SK-N-SH (cell line): ENCODE results near the gene WDR86. TPM values are rescaled to one million over a fixed set of nuclear protein-coding genes. Genes with fewer than 3 reads are reported as not detected.

Experiments used
- CTCF ChIA-PET: fragments of 300-600, 350-600 bp; formaldehyde crosslinking; extraction: SDS; loops from one replicate; lab custom pipeline; 2021; lab: Yijun Ruan, JAX
- POLR2A ChIA-PET: fragments of 350-600 bp; sonication (Branson Sonifier 250); formaldehyde crosslinking; extraction: SDS; loops from one replicate; lab custom pipeline; 2020; ENCODE audit warnings: antibody characterized with exemption, inconsistent platforms; lab: Yijun Ruan, JAX
- DNase-seq: peaks from one replicate; pipeline ENCODE4 v3.0.0; 2012
- H2AFZ ChIP-seq: fragments of 200-600 bp; sonication (generic); 2 replicates; pipeline ENCODE4 v1.8.1; 2016; ENCODE audit warnings: antibody characterized with exemption, mild to moderate bottlenecking, low read depth
- H3F3A ChIP-seq: fragments of 200-600 bp; sonication (generic); replicated peaks from 2 replicates; pipeline ENCODE3; 2016; ENCODE audit warnings: antibody characterized with exemption, mild to moderate bottlenecking; ENCODE audit not compliant: insufficient read depth
- H3K27ac ChIP-seq, 2 experiments: fragments of 200-500 bp in 1 of 2; fragments of 200-600 bp in 1 of 2; sonication (Bioruptor generic) in 1 of 2; sonication (generic), shearing (Covaris generic) in 1 of 2; 2 replicates each; pipeline versions ENCODE4 v1.5.1 to v1.6.1; 2014 to 2016; ENCODE audit warnings: low read depth in 2 of 2, inconsistent platforms in 1 of 2, low read length in 1 of 2, mild to moderate bottlenecking in 1 of 2, mixed read lengths in 1 of 2
- H3K27me3 ChIP-seq: fragments of 200-600 bp; sonication (generic), shearing (Covaris generic); 2 replicates; pipeline ENCODE4 v1.6.1; 2016; ENCODE audit warnings: mixed run types; ENCODE audit not compliant: insufficient read depth
- H3K36me3 ChIP-seq, 2 experiments: fragments of 200-500 bp in 1 of 2; fragments of 200-600 bp in 1 of 2; sonication (Bioruptor generic) in 1 of 2; sonication (generic) in 1 of 2; replicated peaks in 1 of 2; 2 replicates each; pipeline versions ENCODE3 to v1.5.1; 2014 to 2016; ENCODE audit warnings: low read length in 1 of 2, mild to moderate bottlenecking in 1 of 2; ENCODE audit not compliant: insufficient read depth in 2 of 2, control insufficient read depth in 1 of 2
- H3K4me1 ChIP-seq, 2 experiments: fragments of 200-500 bp in 1 of 2; fragments of 200-600 bp in 1 of 2; sonication (Bioruptor generic) in 1 of 2; sonication (generic), shearing (Covaris generic) in 1 of 2; 2 replicates each; pipeline versions ENCODE4 v1.5.1 to v1.6.1; 2014 to 2016; ENCODE audit warnings: low read depth in 1 of 2, low read length in 1 of 2, mixed run types in 1 of 2; ENCODE audit not compliant: insufficient read depth in 2 of 2, control insufficient read depth in 1 of 2
- H3K4me2 ChIP-seq: fragments of 200-600 bp; sonication (generic), shearing (Covaris generic); 2 replicates; pipeline ENCODE4 v1.6.1; 2017; ENCODE audit warnings: mixed run types
- H3K4me3 ChIP-seq, 2 experiments: fragments of 200-500 bp in 1 of 2; fragments of 200-600 bp in 1 of 2; sonication (Bioruptor generic) in 1 of 2; sonication (generic), shearing (Covaris generic) in 1 of 2; 2 replicates each; pipeline versions ENCODE4 v1.5.1 to v1.8.1; 2014 to 2016; ENCODE audit warnings: low read depth in 2 of 2, inconsistent platforms in 1 of 2, low read length in 1 of 2, mild to moderate bottlenecking in 1 of 2, mixed read lengths in 1 of 2, moderate library complexity in 1 of 2
- H3K79me2 ChIP-seq: fragments of 200-600 bp; sonication (generic); 2 replicates; pipeline ENCODE4 v1.8.1; 2017; ENCODE audit warnings: mild to moderate bottlenecking; ENCODE audit not compliant: insufficient read depth
- H3K9ac ChIP-seq: fragments of 200-600 bp; sonication (generic); 2 replicates; pipeline ENCODE4 v1.6.1; 2017; ENCODE audit warnings: mixed run types
- H3K9me2 ChIP-seq: fragments of 200-600 bp; sonication (generic); 2 replicates; pipeline ENCODE4 v1.6.1; 2017; ENCODE audit warnings: mixed run types
- H3K9me3 ChIP-seq: fragments of 200-600 bp; sonication (generic); 2 replicates; pipeline ENCODE4 v1.6.1; 2017; ENCODE audit warnings: mixed run types, mild to moderate bottlenecking, moderate library complexity
- H4K20me1 ChIP-seq: fragments of 200-600 bp; sonication (generic); 2 replicates; pipeline ENCODE4 v1.6.1; 2017; ENCODE audit warnings: mild to moderate bottlenecking, mixed run types; ENCODE audit not compliant: insufficient read depth
- EZH2phosphoT487 ChIP-seq: fragments of 200-600 bp; sonication (generic); IDR thresholded peaks from 2 replicates; pipeline ENCODE4 v1.6.1; 2017; ENCODE audit warnings: low read depth, mixed run types, mild to moderate bottlenecking, antibody characterized with exemption, moderate library complexity, borderline replicate concordance
- FOSL2 ChIP-seq: IDR thresholded peaks from 2 replicates; pipeline ENCODE4 v1.4.0; 2012; ENCODE audit warnings: low read depth, mild to moderate bottlenecking, moderate library complexity, borderline replicate concordance
- FOXM1 ChIP-seq: IDR thresholded peaks from 2 replicates; pipeline ENCODE4 v1.4.0; 2012; ENCODE audit warnings: low read depth, mild to moderate bottlenecking
- GABPA ChIP-seq: IDR thresholded peaks from 2 replicates; pipeline ENCODE4 v1.4.0; 2012; ENCODE audit warnings: low read depth, mild to moderate bottlenecking
- MEF2A ChIP-seq: IDR thresholded peaks from 2 replicates; pipeline ENCODE4 v1.4.0; 2012; ENCODE audit warnings: low read depth, borderline replicate concordance
- NFIC ChIP-seq: IDR thresholded peaks from 2 replicates; pipeline ENCODE4 v1.4.0; 2012; ENCODE audit warnings: borderline replicate concordance
- NRF1 ChIP-seq: IDR thresholded peaks from 2 replicates; pipeline ENCODE4 v1.6.1; 2012; ENCODE audit warnings: low read depth, mild to moderate bottlenecking, low read length
- RXRA ChIP-seq: IDR thresholded peaks from 2 replicates; pipeline ENCODE4 v1.4.0; 2012; ENCODE audit warnings: low read depth, mild to moderate bottlenecking, borderline replicate concordance
- TAF1 ChIP-seq: IDR thresholded peaks from 2 replicates; pipeline ENCODE4 v1.6.1; 2012; ENCODE audit warnings: low read depth, mild to moderate bottlenecking, low read length, moderate library complexity, borderline replicate concordance
- TCF12 ChIP-seq: IDR thresholded peaks from 2 replicates; pipeline ENCODE4 v1.4.0; 2012
- USF1 ChIP-seq: IDR thresholded peaks from 2 replicates; pipeline ENCODE4 v1.4.0; 2012; ENCODE audit warnings: low read depth, borderline replicate concordance
- YY1 ChIP-seq: IDR thresholded peaks from 2 replicates; pipeline ENCODE4 v1.4.0; 2012; ENCODE audit warnings: low read depth, mild to moderate bottlenecking
- ZBTB33 ChIP-seq: IDR thresholded peaks from 2 replicates; pipeline ENCODE4 v1.4.0; 2012; ENCODE audit warnings: low read depth, borderline replicate concordance
- WGBS: methylation state at CpG from one replicate; pipeline ENCODE4 v1.1.6; 2017; ENCODE audit warnings: low lambda C conversion rate; 5-methylcytosine and 5-hydroxymethylcytosine counted together
- polyA plus RNA-seq, 3 experiments: library from polyadenylated mRNA; depleted of rRNA; stranded (reverse); fragments of >200 nt; gene quantifications; 2 replicates each; pipeline ENCODE4 v1.2.3, GENCODE V29; 2012
- TF ChIP-seq, protein P1 (sequence below): IDR thresholded peaks from 2 replicates; pipeline ENCODE4 v1.4.0; 2012; ENCODE audit warnings: low read depth

Gene WDR86
- polyA plus RNA-seq, 1 of the 3 experiments (the other 2 are of a cell fraction), result 1.0 TPM

GRCh38 chr7:151396328-151396970, 13.4 kb downstream of the WDR86 start:
- TF ChIP-seq YY1 (no peak), GABPA (no peak), TAF1 (no peak), NRF1 (no peak), USF1 (no peak), RXRA (no peak), FOXM1 (no peak)
- TF ChIP-seq, protein P1, sequence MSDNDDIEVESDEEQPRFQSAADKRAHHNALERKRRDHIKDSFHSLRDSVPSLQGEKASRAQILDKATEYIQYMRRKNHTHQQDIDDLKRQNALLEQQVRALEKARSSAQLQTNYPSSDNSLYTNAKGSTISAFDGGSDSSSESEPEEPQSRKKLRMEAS, result no peak
- Histone ChIP-seq H3K9me3 (no peaks in the 10 kb centered on the region), H4K20me1 (no peaks in the 10 kb centered on the region), H3K9me2 (no peaks in the 10 kb centered on the region), H2AFZ (no peak overlapping the region), H3K4me1 (no peaks in the 10 kb centered on the region), H3K79me2 (no peaks in the 10 kb centered on the region), H3K4me2 (no peak overlapping the region), H3K27ac (no peak overlapping the region), H3K27me3 (no peaks in the 10 kb centered on the region), H3K4me3 (no peak overlapping the region), H3K36me3 (no peaks in the 10 kb centered on the region), H3F3A (no peaks in the 10 kb centered on the region), H3K9ac (no peak overlapping the region)
- CTCF ChIA-PET, result interaction anchor here (1.0 to 1.9 kb wide), 5 partner anchors 13 to 152 kb away, joined by 3 to 4 read pairs (median 3); partner anchors contain the start of gene WDR86
- 75% methylated on average over 9 of the region's 10 CpGs for WGBS
- POLR2A ChIA-PET, result no interaction called here
- no peak for DNase-seq

- no peak overlapping the region for H3K27ac ChIP-seq
- TF ChIP-seq USF1 (no peak), EZH2phosphoT487 (no peak), ZBTB33 (no peak), NFIC (no peak), TCF12 (no peak), MEF2A (no peak), FOSL2 (no peak)
- no peak for DNase-seq
- no peaks in the 10 kb centered on the region for H3K36me3 ChIP-seq
- no peaks in the 10 kb centered on the region for H3K9me2 ChIP-seq
- ChIA-PET POLR2A (no interaction called here), CTCF (interaction anchor here (1.5 kb wide), 1 partner anchor 14 kb away, joined by 4 read pairs; the partner anchor contains the start of gene WDR86)
- no peak overlapping the region for H3K9ac ChIP-seq
- no peaks in the 10 kb centered on the region for H3F3A ChIP-seq
- 90% methylated on average over 10 of the region's 13 CpGs for WGBS
- H3K4me3 ChIP-seq, result no peak overlapping the region
- H3K27me3 ChIP-seq, result peaks cover 6% of the 10 kb centered on the region; the same call in 1 of the 2 replicates
- H4K20me1 ChIP-seq, result no peaks in the 10 kb centered on the region
- no peaks in the 10 kb centered on the region for H3K9me3 ChIP-seq
- no peaks in the 10 kb centered on the region for H3K4me1 ChIP-seq
- H2AFZ ChIP-seq, result no peak overlapping the region
- no peaks in the 10 kb centered on the region for H3K79me2 ChIP-seq
- no peak overlapping the region for H3K4me2 ChIP-seq
These were observed 14.8 kb downstream of the WDR86 start for GRCh38 chr7:151395036-151395367.
